ENCODE data around the gene RNF7.
A peak's percentile ranks its signal among the peaks of the same experiment; 100 is the strongest.

- TF ChIP-seq EZH2 (IDR thresholded peaks at IDR 0.05; ENCODE audit: borderline replicate concordance, low read depth, low read length, severe bottlenecking) (no peak), CTCF (IDR thresholded peaks at IDR 0.05; ENCODE audit: borderline replicate concordance, extremely low read depth, low read length, poor library complexity, severe bottlenecking) (peak; percentile 9)
These were observed 829 bp downstream of the RNF7 start for GRCh38 chr3:141738891-141739363.
